Measurements from ENCODE around the gene ZNF782.
"Not testable (repeated sequence)": the region's sequence is repeated elsewhere in the genome, so short reads cannot be mapped to it uniquely, and the experiment has no call there.

ZNF782 gene

GRCh38 chr9:96853781-96854650 lies at the start of gene ZNF782:
TSS of gene ZNF782 (minus strand) at chr9:96854514. CDS start at chr9:96851961, 2,553 bp downstream.
- peak within 1 kb of the TSS; percentile 85 for H3K9ac ChIP-seq (ENCODE audit: low read depth, low read length)
- H3K9me3 ChIP-seq (ENCODE audit: insufficient read depth, low read depth, low read length), result no peaks in the 10 kb centered on the region
- no peaks in the 10 kb centered on the region for H3K27me3 ChIP-seq (ENCODE audit: insufficient read depth, low read length)
- no peak within 1 kb of the TSS for H3K27ac ChIP-seq (ENCODE audit: low read length)
- peak within 1 kb of the TSS; percentile 91 for H3K4me3 ChIP-seq (ENCODE audit: low read length)
- H3K36me3 ChIP-seq (ENCODE audit: insufficient read depth, low read depth, low read length), result no peaks in the 10 kb centered on the region
- H3K4me1 ChIP-seq (ENCODE audit: insufficient read depth, low read length), result 0 out of 2 replicates have a peak, but pooled peaks cover 5% of the 10 kb centered on the region

DNA sequence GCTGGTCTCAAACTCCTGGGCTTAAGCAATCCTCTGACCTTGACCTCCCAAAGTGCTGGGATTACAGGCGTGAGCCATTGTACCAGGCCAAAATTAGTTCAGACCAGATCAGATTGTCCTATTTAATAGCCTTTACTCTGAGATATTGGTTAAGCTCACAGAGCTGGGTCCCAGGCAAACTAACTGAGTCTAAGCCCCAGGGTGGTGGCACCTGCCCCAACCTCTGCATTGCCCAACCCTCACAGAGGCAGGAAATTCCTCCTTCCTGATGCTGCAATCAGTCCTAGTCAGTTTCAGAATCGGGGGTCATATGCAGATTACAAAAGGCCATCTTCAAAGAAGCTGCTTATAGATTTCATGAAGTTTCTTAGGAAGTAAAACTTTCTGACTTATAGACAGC lies 45.7 kb upstream of the ZNF782 start:
- H3K4me3 ChIP-seq (ENCODE audit: low read length); H3K9me3 ChIP-seq (ENCODE audit: insufficient read depth, low read depth, low read length); H3K27me3 ChIP-seq (ENCODE audit: insufficient read depth, low read length); H3K9ac ChIP-seq (ENCODE audit: low read depth, low read length); H3K27ac ChIP-seq (ENCODE audit: low read length); H3K4me1 ChIP-seq (ENCODE audit: insufficient read depth, low read length): not testable (repeated sequence)
- H3K36me3 ChIP-seq (ENCODE audit: insufficient read depth, low read depth, low read length), result peaks cover 17% of the 10 kb centered on the region

GRCh38 chr9:96892131-96892530 lies 37.8 kb upstream of the ZNF782 start:
- no peak overlapping the region for H3K4me3 ChIP-seq (ENCODE audit: low read length)
- H3K9ac ChIP-seq (ENCODE audit: low read depth, low read length), result no peak overlapping the region
- H3K27ac ChIP-seq (ENCODE audit: low read length), result no peak overlapping the region
- no peaks in the 10 kb centered on the region for H3K4me1 ChIP-seq (ENCODE audit: insufficient read depth, low read length)
- H3K9me3 ChIP-seq (ENCODE audit: insufficient read depth, low read depth, low read length), result no peaks in the 10 kb centered on the region
- peaks cover 12% of the 10 kb centered on the region for H3K36me3 ChIP-seq (ENCODE audit: insufficient read depth, low read depth, low read length)
- no peaks in the 10 kb centered on the region for H3K27me3 ChIP-seq (ENCODE audit: insufficient read depth, low read length)

DNA sequence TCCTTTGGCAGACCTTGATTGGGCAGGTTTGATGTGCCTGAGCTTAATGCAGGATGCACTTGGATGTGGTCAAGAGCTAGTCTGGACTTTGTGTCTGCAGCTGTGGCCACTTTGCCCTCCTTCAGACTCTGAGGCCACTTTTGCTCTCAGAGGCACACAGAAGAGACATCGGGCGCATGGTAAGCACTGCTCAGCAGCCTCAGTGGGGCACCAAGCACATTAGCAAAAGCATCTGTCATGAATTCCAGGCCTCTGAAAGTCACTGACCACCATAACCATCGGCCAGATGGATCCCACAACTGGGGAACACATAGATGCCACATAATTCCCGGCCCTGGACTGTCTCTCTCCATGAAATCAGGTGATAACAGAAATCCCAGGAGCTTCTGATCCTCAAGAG lies 34.3 kb upstream of the ZNF782 start:
- H3K9me3 ChIP-seq (ENCODE audit: insufficient read depth, low read depth, low read length), result no peaks in the 10 kb centered on the region
- H3K4me1 ChIP-seq (ENCODE audit: insufficient read depth, low read length), result no peaks in the 10 kb centered on the region
- H3K4me3 ChIP-seq (ENCODE audit: low read length), result no peak overlapping the region
- H3K36me3 ChIP-seq (ENCODE audit: insufficient read depth, low read depth, low read length), result no peaks in the 10 kb centered on the region
- H3K9ac ChIP-seq (ENCODE audit: low read depth, low read length), result no peak overlapping the region
- no peak overlapping the region for H3K27ac ChIP-seq (ENCODE audit: low read length)
- no peaks in the 10 kb centered on the region for H3K27me3 ChIP-seq (ENCODE audit: insufficient read depth, low read length)

GRCh38 chr9:96885424-96885823 lies 31.1 kb upstream of the ZNF782 start:
- H3K4me3 ChIP-seq (ENCODE audit: low read length), result no peak overlapping the region
- no peak overlapping the region for H3K9ac ChIP-seq (ENCODE audit: low read depth, low read length)
- no peak overlapping the region for H3K27ac ChIP-seq (ENCODE audit: low read length)

GRCh38 chr9:96884443-96884842 lies 30.1 kb upstream of the ZNF782 start:
- Histone ChIP-seq H3K4me3 (ENCODE audit: low read length) (no peak overlapping the region), H3K4me1 (ENCODE audit: insufficient read depth, low read length) (no peaks in the 10 kb centered on the region), H3K9ac (ENCODE audit: low read depth, low read length) (no peak overlapping the region), H3K36me3 (ENCODE audit: insufficient read depth, low read depth, low read length) (no peaks in the 10 kb centered on the region), H3K27ac (ENCODE audit: low read length) (no peak overlapping the region), H3K27me3 (ENCODE audit: insufficient read depth, low read length) (no peaks in the 10 kb centered on the region), H3K9me3 (ENCODE audit: insufficient read depth, low read depth, low read length) (no peaks in the 10 kb centered on the region)

More at GRCh38 chr9:96885424-96885823, 31.1 kb upstream of the ZNF782 start:
- Histone ChIP-seq H3K36me3 (ENCODE audit: insufficient read depth, low read depth, low read length) (no peaks in the 10 kb centered on the region), H3K27me3 (ENCODE audit: insufficient read depth, low read length) (no peaks in the 10 kb centered on the region), H3K9me3 (ENCODE audit: insufficient read depth, low read depth, low read length) (no peaks in the 10 kb centered on the region), H3K4me1 (ENCODE audit: insufficient read depth, low read length) (no peaks in the 10 kb centered on the region)

GRCh38 chr9:96883922-96884321 lies 29.6 kb upstream of the ZNF782 start:
- Histone ChIP-seq H3K4me1 (ENCODE audit: insufficient read depth, low read length) (no peaks in the 10 kb centered on the region), H3K4me3 (ENCODE audit: low read length) (no peak overlapping the region)

GRCh38 chr9:96877269-96877668 lies 23.0 kb upstream of the ZNF782 start:
- H3K4me1 ChIP-seq (ENCODE audit: insufficient read depth, low read length), result peaks cover 2% of the 10 kb centered on the region; the same call in 1 of the 2 replicates
- H3K4me3 ChIP-seq (ENCODE audit: low read length), result peak overlapping the region; percentile 24; the same call in 1 of the 2 replicates
- peaks cover 30% of the 10 kb centered on the region for H3K27me3 ChIP-seq (ENCODE audit: insufficient read depth, low read length)
- H3K9ac ChIP-seq (ENCODE audit: low read depth, low read length), result no peak overlapping the region
- no peak overlapping the region for H3K27ac ChIP-seq (ENCODE audit: low read length)
- no peaks in the 10 kb centered on the region for H3K36me3 ChIP-seq (ENCODE audit: insufficient read depth, low read depth, low read length)
- no peaks in the 10 kb centered on the region for H3K9me3 ChIP-seq (ENCODE audit: insufficient read depth, low read depth, low read length)

More at GRCh38 chr9:96883922-96884321, 29.6 kb upstream of the ZNF782 start:
- Histone ChIP-seq H3K27me3 (ENCODE audit: insufficient read depth, low read length) (no peaks in the 10 kb centered on the region), H3K27ac (ENCODE audit: low read length) (no peak overlapping the region), H3K9me3 (ENCODE audit: insufficient read depth, low read depth, low read length) (no peaks in the 10 kb centered on the region), H3K9ac (ENCODE audit: low read depth, low read length) (no peak overlapping the region), H3K36me3 (ENCODE audit: insufficient read depth, low read depth, low read length) (no peaks in the 10 kb centered on the region)

DNA sequence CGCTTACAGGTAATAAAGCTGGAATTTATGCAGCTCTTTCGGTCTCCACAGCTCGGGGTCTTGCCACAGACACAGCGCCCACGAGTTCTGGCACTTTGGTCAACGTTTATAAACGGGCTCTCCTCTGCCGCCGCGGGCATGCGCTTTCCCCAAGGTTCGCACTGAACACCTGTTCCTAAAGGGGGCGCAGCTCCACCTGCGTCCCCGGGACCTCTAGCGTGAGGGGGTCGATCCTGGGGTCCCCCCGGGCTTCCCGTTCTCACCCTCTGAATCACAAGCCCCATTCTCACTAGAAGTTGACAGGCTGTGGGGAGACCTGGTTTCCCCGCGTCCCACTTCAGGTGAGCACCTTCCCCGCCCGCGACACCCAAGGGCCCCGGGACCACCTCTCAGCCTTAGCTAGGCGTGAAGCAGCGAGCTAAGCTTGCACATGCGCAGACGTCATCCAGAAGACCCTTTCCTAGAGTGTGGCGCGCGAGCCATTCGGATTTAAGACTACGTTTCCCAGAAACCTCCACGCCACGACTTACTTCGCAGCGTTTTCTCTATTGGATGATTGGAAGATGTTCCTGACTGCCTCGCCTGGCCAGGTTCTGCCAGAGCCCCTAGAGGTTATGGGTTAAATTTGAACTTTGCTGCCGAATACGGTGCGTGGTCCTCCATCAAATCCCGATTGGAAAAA lies 21.3 kb upstream of the ZNF782 start:
- Histone ChIP-seq H3K4me1 (ENCODE audit: insufficient read depth, low read length) (peaks cover 2% of the 10 kb centered on the region; the same call in 1 of the 2 replicates), H3K36me3 (ENCODE audit: insufficient read depth, low read depth, low read length) (no peaks in the 10 kb centered on the region), H3K27ac (ENCODE audit: low read length) (no peak overlapping the region), H3K27me3 (ENCODE audit: insufficient read depth, low read length) (peaks cover 30% of the 10 kb centered on the region), H3K4me3 (ENCODE audit: low read length) (peak overlapping the region; percentile 78), H3K9ac (ENCODE audit: low read depth, low read length) (peak overlapping the region; percentile 49; the same call in 1 of the 2 replicates), H3K9me3 (ENCODE audit: insufficient read depth, low read depth, low read length) (no peaks in the 10 kb centered on the region)

DNA sequence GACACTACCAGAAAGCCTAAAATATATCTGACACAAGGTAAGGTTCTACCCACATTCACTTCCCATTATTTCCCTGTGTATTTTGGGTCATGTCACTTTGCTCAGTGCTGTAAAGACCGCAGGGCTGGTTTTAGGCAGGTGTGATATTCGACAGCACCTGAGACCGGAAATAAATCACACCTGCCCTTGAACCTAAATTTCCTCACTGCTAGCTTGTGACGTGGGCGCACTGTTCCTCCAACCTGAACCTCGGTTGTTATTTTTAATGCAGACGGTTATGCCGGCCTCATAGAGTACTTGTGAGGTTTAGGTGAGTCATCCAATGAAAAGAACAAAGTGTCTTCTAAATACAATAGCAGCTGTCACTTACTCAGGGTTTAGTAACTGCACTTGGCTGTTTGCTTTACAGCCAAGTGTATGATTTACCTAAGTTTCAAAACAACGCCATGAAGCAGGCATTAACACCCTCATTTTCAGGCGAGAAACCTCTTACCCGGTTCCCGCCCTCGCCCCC lies 20.7 kb upstream of the ZNF782 start:
- Histone ChIP-seq H3K27me3 (ENCODE audit: insufficient read depth, low read length) (peaks cover 30% of the 10 kb centered on the region), H3K27ac (ENCODE audit: low read length) (no peak overlapping the region), H3K4me3 (ENCODE audit: low read length) (peak overlapping the region; percentile 78), H3K9me3 (ENCODE audit: insufficient read depth, low read depth, low read length) (no peaks in the 10 kb centered on the region), H3K4me1 (ENCODE audit: insufficient read depth, low read length) (peaks cover 2% of the 10 kb centered on the region; the same call in 1 of the 2 replicates), H3K36me3 (ENCODE audit: insufficient read depth, low read depth, low read length) (no peaks in the 10 kb centered on the region), H3K9ac (ENCODE audit: low read depth, low read length) (peak overlapping the region; percentile 49; the same call in 1 of the 2 replicates)

DNA sequence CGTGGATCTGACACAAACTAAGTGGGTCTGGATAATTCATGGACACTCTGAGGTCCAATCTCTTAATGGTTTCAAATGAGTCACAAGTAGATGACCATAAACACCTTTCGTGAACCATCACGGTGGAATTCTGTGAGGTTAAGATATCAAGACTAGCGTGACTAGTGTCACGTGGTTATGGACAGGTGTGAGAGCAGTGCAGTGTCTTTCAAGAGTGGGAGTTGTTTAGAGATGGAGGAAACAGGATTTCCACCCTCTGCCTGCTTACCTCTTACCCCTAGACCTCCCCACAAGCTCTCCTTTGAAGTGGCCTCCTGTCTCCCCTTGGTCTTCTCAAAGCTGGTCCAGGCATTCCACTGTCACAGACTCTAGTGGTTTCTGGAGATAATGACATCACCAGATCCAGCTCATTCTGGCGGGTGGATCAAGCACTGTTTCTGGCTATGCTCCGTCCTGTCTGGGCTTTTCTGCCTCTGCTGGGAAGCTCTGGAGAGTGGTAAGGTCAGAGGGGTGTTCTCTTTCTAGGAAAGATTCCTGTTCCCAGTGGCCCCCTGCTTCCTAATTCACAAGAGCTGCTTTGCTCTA lies 20.0 kb upstream of the ZNF782 start:
- Histone ChIP-seq H3K36me3 (ENCODE audit: insufficient read depth, low read depth, low read length) (no peaks in the 10 kb centered on the region), H3K27ac (ENCODE audit: low read length) (no peak overlapping the region), H3K27me3 (ENCODE audit: insufficient read depth, low read length) (peaks cover 30% of the 10 kb centered on the region), H3K9ac (ENCODE audit: low read depth, low read length) (no peak overlapping the region), H3K4me3 (ENCODE audit: low read length) (no peak overlapping the region), H3K4me1 (ENCODE audit: insufficient read depth, low read length) (peaks cover 2% of the 10 kb centered on the region; the same call in 1 of the 2 replicates), H3K9me3 (ENCODE audit: insufficient read depth, low read depth, low read length) (no peaks in the 10 kb centered on the region)
